ENCODE data around the gene NINL. TPM values are rescaled to one million over a fixed set of nuclear protein-coding genes. Genes with fewer than 3 reads are reported as not detected.
A peak's percentile ranks its signal among the peaks of the same experiment; 100 is the strongest.

NINL gene
- total RNA-seq, 1 experiment from 2014 or later: 13.6 TPM

DNA sequence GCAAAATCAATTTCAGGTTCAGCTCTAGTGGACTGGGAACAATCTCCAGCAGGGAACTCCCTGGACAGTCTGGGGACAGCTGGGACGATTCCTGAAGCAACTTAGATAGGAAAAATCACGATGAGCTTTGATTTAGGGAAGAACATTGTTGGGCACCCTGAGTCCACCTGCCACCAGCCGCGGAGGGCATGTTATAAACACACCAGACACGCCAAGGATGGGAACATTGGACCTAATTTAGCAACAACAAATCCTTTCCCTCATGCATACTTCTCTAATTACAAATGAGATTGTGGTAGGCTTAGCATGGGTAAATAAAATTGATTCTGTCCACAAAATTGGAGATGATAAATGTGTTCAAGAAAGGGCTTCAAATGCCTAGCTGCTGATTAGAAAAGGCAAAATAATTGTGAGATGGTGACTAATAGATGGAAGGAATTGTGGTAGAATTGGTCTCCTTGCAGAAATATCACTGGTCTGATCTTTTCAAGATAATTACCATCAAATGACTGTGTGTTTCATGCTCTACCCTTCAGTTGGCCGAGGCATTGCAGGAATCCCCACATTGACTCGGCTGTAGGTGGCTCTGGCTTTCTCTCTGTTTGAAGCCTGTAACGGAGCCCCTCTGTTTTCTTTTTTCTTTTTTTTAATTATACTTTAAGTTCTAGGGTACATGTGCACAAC lies 44.6 kb upstream of the NINL start:
- H3K9me3 Mint-ChIP-seq (ENCODE audit: unreplicated experiment): peaks cover 10% of the 10 kb centered on the region
- H3K9me3 ChIP-seq: no peaks in the 10 kb centered on the region
- TF ChIP-seq, protein P1, sequence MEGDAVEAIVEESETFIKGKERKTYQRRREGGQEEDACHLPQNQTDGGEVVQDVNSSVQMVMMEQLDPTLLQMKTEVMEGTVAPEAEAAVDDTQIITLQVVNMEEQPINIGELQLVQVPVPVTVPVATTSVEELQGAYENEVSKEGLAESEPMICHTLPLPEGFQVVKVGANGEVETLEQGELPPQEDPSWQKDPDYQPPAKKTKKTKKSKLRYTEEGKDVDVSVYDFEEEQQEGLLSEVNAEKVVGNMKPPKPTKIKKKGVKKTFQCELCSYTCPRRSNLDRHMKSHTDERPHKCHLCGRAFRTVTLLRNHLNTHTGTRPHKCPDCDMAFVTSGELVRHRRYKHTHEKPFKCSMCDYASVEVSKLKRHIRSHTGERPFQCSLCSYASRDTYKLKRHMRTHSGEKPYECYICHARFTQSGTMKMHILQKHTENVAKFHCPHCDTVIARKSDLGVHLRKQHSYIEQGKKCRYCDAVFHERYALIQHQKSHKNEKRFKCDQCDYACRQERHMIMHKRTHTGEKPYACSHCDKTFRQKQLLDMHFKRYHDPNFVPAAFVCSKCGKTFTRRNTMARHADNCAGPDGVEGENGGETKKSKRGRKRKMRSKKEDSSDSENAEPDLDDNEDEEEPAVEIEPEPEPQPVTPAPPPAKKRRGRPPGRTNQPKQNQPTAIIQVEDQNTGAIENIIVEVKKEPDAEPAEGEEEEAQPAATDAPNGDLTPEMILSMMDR (IDR thresholded peaks at IDR 0.05; ENCODE audit: insufficient read depth in 1 of 2, low read depth in 1 of 2, low read length in 1 of 2, severe bottlenecking in 1 of 2, unreplicated experiment in 1 of 2): no peak
- no TSS peak for BruUV-seq (replicated peaks)
- no peak for DNase-seq
- H3K4me3 ChIP-seq (ENCODE audit: low read depth, low read length): no peak overlapping the region
- no peaks in the 10 kb centered on the region for H3K27me3 Mint-ChIP-seq (ENCODE audit: insufficient read depth, unreplicated experiment)
- no peaks in the 10 kb centered on the region for H3K27me3 ChIP-seq (replicated peaks; ENCODE audit: control insufficient read depth, insufficient read depth, low read length)
- no peak overlapping the region for H3K27ac Mint-ChIP-seq (ENCODE audit: unreplicated experiment)
- H3K4me3 Mint-ChIP-seq (ENCODE audit: unreplicated experiment): no peak overlapping the region
- POLR2A ChIA-PET: no interaction called here
- intact Hi-C loops (cut with micrococcal nuclease; ENCODE audit: unreplicated experiment): no loop called here
- H3K4me1 ChIP-seq: peaks cover 7% of the 10 kb centered on the region; the same call in 1 of the 2 replicates
- peaks cover 11% of the 10 kb centered on the region for H3K36me3 Mint-ChIP-seq (ENCODE audit: insufficient read depth, unreplicated experiment)
- H3K4me1 Mint-ChIP-seq (ENCODE audit: low read depth, unreplicated experiment): no peaks in the 10 kb centered on the region
- no peaks in the 10 kb centered on the region for H3K36me3 ChIP-seq (ENCODE audit: control insufficient read depth, insufficient read depth, low read length)
- CTCF ChIA-PET: no interaction called here

DNA sequence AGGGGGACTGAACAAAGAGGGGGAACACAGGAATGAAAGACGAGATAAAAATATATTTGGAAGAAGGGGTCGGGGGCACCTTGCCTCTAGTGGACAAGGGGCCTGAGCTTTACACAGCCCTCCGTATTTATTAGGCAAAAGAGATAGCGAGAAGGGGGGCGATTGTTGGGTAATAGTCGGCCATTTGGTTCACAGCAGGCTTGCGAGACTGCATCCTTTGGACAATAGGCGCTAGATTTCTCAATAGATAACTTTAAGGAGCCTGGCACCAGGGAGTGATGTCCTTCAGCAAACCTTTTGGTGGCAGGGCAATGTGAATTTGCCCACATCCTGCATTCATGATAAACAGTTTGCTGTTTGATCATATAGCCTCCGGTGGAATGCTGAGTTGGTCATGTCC lies 41.4 kb upstream of the NINL start:
- POLR2A ChIA-PET: no interaction called here
- CTCF ChIA-PET: no interaction called here
- peaks cover 8% of the 10 kb centered on the region; the same call in 1 of the 2 replicates for H3K4me1 ChIP-seq
- no peak for DNase-seq
- intact Hi-C loops (cut with micrococcal nuclease; ENCODE audit: unreplicated experiment): no loop called here
- no peaks in the 10 kb centered on the region for H3K27me3 Mint-ChIP-seq (ENCODE audit: insufficient read depth, unreplicated experiment)
- peaks cover 10% of the 10 kb centered on the region for H3K9me3 Mint-ChIP-seq (ENCODE audit: unreplicated experiment)
- BruUV-seq (replicated peaks): no TSS peak
- H3K4me3 Mint-ChIP-seq (ENCODE audit: unreplicated experiment): no peak overlapping the region
- H3K27me3 ChIP-seq (replicated peaks; ENCODE audit: control insufficient read depth, insufficient read depth, low read length): no peaks in the 10 kb centered on the region
- no peaks in the 10 kb centered on the region for H3K36me3 ChIP-seq (ENCODE audit: control insufficient read depth, insufficient read depth, low read length)
- H3K27ac Mint-ChIP-seq (ENCODE audit: unreplicated experiment): no peak overlapping the region
- TF ChIP-seq, protein P1 (IDR thresholded peaks at IDR 0.05; ENCODE audit: insufficient read depth in 1 of 2, low read depth in 1 of 2, low read length in 1 of 2, severe bottlenecking in 1 of 2, unreplicated experiment in 1 of 2): no peak
- H3K4me3 ChIP-seq (ENCODE audit: low read depth, low read length): no peak overlapping the region
- H3K4me1 Mint-ChIP-seq (ENCODE audit: low read depth, unreplicated experiment): peaks cover 8% of the 10 kb centered on the region
- H3K36me3 Mint-ChIP-seq (ENCODE audit: insufficient read depth, unreplicated experiment): peaks cover 20% of the 10 kb centered on the region
- no peaks in the 10 kb centered on the region for H3K9me3 ChIP-seq

DNA sequence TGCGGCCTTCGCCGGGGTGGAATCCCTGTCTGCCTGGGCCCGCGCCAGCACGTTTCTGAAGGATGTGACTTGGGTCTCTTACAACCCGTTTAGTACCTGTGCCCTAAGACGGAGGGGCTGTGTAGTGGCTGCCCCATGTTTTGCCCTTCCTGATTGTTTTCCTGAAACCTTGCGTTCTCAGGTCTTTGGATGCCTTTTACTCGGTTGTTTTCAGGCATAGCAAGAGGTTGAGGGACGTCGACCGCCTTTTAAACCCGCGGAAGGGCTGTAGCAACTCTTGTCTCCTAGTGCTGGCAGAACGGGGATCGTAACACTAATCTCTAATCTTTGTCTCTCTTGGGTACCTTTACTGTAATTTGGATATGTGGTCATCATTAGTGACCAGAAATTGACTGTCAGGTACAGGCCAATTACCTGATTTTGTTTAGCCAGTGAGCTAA lies 39.2 kb upstream of the NINL start:
- intact Hi-C loops (cut with micrococcal nuclease; ENCODE audit: unreplicated experiment): loop anchor here (1.0 kb wide), 1 partner anchor 72 kb away; the partner anchor contains the start of gene ZNF337
- peak overlapping the region; percentile 100 for H3K4me3 ChIP-seq (ENCODE audit: low read depth, low read length)
- POLR2A ChIA-PET: no interaction called here
- DNase-seq: no peak
- no peaks in the 10 kb centered on the region for H3K27me3 ChIP-seq (replicated peaks; ENCODE audit: control insufficient read depth, insufficient read depth, low read length)
- no peaks in the 10 kb centered on the region for H3K27me3 Mint-ChIP-seq (ENCODE audit: insufficient read depth, unreplicated experiment)
- peak overlapping the region; percentile 96 for H3K27ac Mint-ChIP-seq (ENCODE audit: unreplicated experiment)
- CTCF ChIA-PET: interaction anchor here (0.6 to 0.7 kb wide), 2 partner anchors 26 to 196 kb away, joined by 3 to 4 read pairs; no protein-coding TSS in a partner anchor
- H3K36me3 ChIP-seq (ENCODE audit: control insufficient read depth, insufficient read depth, low read length): no peaks in the 10 kb centered on the region
- BruUV-seq (replicated peaks): no TSS peak
- H3K9me3 Mint-ChIP-seq (ENCODE audit: unreplicated experiment): peaks cover 10% of the 10 kb centered on the region
- peaks cover 8% of the 10 kb centered on the region; the same call in 1 of the 2 replicates for H3K4me1 ChIP-seq
- peaks cover 16% of the 10 kb centered on the region for H3K4me1 Mint-ChIP-seq (ENCODE audit: low read depth, unreplicated experiment)
- H3K9me3 ChIP-seq: no peaks in the 10 kb centered on the region
- TF ChIP-seq, protein P1 (IDR thresholded peaks at IDR 0.05; ENCODE audit: insufficient read depth in 1 of 2, low read depth in 1 of 2, low read length in 1 of 2, severe bottlenecking in 1 of 2, unreplicated experiment in 1 of 2): no peak
- H3K4me3 Mint-ChIP-seq (ENCODE audit: unreplicated experiment): peak overlapping the region; percentile 83
- peaks cover 20% of the 10 kb centered on the region for H3K36me3 Mint-ChIP-seq (ENCODE audit: insufficient read depth, unreplicated experiment)
